GM12873 (cell line): ENCODE measurements around the gene TP53.

ENCODE experiments used
- TF ChIP-seq, protein P1 (sequence below): IDR thresholded peaks from 2 replicates; pipeline ENCODE4 v1.5.1; 2012; ENCODE audit warnings: low read depth, mild to moderate bottlenecking, moderate library complexity, low read length, control low read depth; ENCODE audit not compliant: insufficient read depth; ENCODE audit errors: missing control alignments

The TP53 gene

GRCh38 chr17:7697828-7698588 is 10.7 kb upstream of the TP53 start:
- TF ChIP-seq, protein P1, sequence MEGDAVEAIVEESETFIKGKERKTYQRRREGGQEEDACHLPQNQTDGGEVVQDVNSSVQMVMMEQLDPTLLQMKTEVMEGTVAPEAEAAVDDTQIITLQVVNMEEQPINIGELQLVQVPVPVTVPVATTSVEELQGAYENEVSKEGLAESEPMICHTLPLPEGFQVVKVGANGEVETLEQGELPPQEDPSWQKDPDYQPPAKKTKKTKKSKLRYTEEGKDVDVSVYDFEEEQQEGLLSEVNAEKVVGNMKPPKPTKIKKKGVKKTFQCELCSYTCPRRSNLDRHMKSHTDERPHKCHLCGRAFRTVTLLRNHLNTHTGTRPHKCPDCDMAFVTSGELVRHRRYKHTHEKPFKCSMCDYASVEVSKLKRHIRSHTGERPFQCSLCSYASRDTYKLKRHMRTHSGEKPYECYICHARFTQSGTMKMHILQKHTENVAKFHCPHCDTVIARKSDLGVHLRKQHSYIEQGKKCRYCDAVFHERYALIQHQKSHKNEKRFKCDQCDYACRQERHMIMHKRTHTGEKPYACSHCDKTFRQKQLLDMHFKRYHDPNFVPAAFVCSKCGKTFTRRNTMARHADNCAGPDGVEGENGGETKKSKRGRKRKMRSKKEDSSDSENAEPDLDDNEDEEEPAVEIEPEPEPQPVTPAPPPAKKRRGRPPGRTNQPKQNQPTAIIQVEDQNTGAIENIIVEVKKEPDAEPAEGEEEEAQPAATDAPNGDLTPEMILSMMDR: no peak

DNA sequence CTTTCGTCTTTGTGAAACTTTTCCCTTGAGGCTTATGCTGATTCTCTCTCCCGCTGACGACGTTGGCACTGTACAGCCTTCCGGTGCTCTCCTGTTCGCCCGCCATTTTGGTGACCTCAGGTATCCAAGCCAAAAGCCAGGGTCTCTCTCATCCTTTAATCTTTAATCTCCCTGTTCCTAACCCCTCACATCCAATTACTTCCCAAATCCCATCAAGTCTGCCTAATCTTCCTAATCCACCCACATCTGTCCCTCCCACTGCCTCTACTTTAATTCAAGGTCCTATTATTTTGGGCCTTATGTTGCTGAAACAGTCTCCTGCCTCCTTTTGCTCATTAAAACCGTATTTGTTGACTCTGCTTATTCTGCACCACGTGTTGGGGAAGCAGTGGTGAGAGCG is 8.3 kb upstream of the TP53 start:
- TF ChIP-seq, protein P1: no peak

GRCh38 chr17:7688808-7689316 is 1.6 kb upstream of the TP53 start:
- TF ChIP-seq, protein P1: no peak

- TF ChIP-seq, protein P1: peak; percentile 90
Measured at GRCh38 chr17:7687908-7688807, 868 bp upstream of the TP53 start, which contains the start of gene WRAP53. Gene WRAP53, plus strand, starts transcription at chr17:7688477. Its CDS starts 172 bp downstream, at chr17:7688649.

DNA sequence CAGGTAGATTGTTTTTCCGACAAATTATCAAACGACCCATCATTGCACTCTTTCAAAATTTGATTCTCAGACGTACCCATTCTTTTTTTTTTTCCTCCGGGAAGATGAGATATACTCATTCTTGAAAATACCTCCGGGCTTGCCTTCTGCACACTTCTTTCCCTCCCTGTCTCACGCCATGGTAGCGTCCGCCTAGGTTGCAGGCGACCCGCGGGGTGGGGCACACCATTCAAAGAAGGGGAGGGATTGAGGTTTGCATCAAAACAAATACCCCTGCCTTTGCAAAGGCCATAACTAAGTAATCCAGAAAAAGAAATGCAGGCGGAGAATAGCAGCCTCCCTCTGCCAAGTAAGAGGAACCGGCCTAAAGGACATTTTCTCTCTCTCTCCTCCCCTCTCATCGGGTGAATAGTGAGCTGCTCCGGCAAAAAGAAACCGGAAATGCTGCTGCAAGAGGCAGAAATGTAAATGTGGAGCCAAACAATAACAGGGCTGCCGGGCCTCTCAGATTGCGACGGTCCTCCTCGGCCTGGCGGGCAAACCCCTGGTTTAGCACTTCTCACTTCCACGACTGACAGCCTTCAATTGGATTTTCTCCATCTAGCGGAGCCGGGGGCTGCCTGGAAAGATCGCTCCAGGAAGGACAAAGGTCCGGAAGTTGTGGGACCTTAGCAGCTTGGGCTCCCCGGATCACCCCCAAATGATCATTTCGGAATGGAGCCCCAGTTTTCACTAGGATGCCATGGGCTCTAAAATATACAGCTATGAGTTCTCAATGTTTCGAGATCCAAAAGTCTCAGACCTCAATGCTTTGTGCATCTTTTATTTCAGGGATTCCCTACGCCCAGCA is 843 bp downstream of the TP53 start:
- TF ChIP-seq, protein P1: no peak

GRCh38 chr17:7685533-7686221 is 1.6 kb downstream of the TP53 start:
- TF ChIP-seq, protein P1: no peak
